Thyroid gland (tissue), 4 donors: ENCODE data around the gene LRP6. TPM values are rescaled to one million over a fixed set of nuclear protein-coding genes. Genes with fewer than 3 reads are reported as not detected.

Source experiments
- DNase-seq, 2 donors: peaks; one replicate each; pipeline ENCODE4 v3.0.0-alpha.2; 2019
- H3K27ac ChIP-seq, 3 donors: fragments of 200-600 bp; sonication (generic); 1 replicate in 2 of 3; 2 replicates in 1 of 3; pipeline ENCODE4 v1.5.1; 2016 to 2019; ENCODE audit warnings: mild to moderate bottlenecking in 1 of 3, moderate library complexity in 1 of 3
- H3K27me3 ChIP-seq: fragments of 200-600 bp; sonication (generic); one replicate; pipeline ENCODE4 v1.5.1; 2019
- H3K36me3 ChIP-seq, 2 donors: fragments of 200-600 bp; sonication (generic); one replicate each; pipeline ENCODE4 v1.5.1; 2016 to 2019
- H3K4me1 ChIP-seq, 2 donors: fragments of 200-600 bp; sonication (generic); one replicate each; pipeline ENCODE4 v1.5.1; 2017 to 2019
- H3K4me3 ChIP-seq, 3 donors: fragments of 200-600 bp; sonication (generic); replicated peaks in 1 of 3; 1 replicate in 2 of 3; 2 replicates in 1 of 3; pipeline ENCODE4 v1.5.1; 2016; ENCODE audit warnings: mild to moderate bottlenecking in 1 of 3
- H3K9me3 ChIP-seq: fragments of 200-600 bp; sonication (generic); one replicate; pipeline ENCODE4 v1.5.1; 2017
- CTCF ChIP-seq, 6 experiments: fragments of 200-600 bp in 3 of 6; fragments of 450-650 bp in 3 of 6; sonication (generic) in 3 of 6; IDR thresholded peaks; one replicate each; pipeline ENCODE4 v1.5.1; 2016 to 2019; ENCODE audit warnings: antibody characterized with exemption in 6 of 6, mild to moderate bottlenecking in 2 of 6, inconsistent platforms in 1 of 6, moderate library complexity in 1 of 6
- POLR2A ChIP-seq, 2 donors: fragments of 450-650 bp; IDR thresholded peaks; one replicate each; pipeline ENCODE4 v1.6.1; 2017; ENCODE audit warnings: antibody characterized with exemption in 2 of 2, mild to moderate bottlenecking in 2 of 2, moderate library complexity in 1 of 2
- WGBS, 2 donors: methylation state at CpG; one replicate each; pipeline ENCODE4 v1.1.5; 2017; 5-methylcytosine and 5-hydroxymethylcytosine counted together
- intact Hi-C: fragments of 100-400 bp; cut with DNase I; formaldehyde crosslinking; loops from one replicate; pipeline ENCODE4 v1.15.1; 2023
- total RNA-seq, 4 donors: library from RNA; depleted of rRNA; stranded (reverse); fragments of >200 nt; gene quantifications; one replicate each; pipeline ENCODE4 v1.2.3, GENCODE V29; 2016

LRP6 gene
- total RNA-seq, 4 donors from 2014 or later: 38.7 to 47.7 (median 42.7) TPM

GRCh38 chr12:12249216-12250050 lies 17.4 kb downstream of the LRP6 start:
- Histone ChIP-seq H3K9me3 (no peaks in the 10 kb centered on the region), H3K27me3 (no peaks in the 10 kb centered on the region), H3K27ac (no peak overlapping the region), H3K36me3 (no peaks in the 10 kb centered on the region), H3K4me3 (no peak overlapping the region), H3K4me1 (peaks cover under 1 to 2% of the 10 kb centered on the region in 2 donors)
- no peak for DNase-seq
- WGBS, 2 donors: 92% methylated on average over 4 of the region's 4 CpGs
- intact Hi-C loops: no loop called here
- TF ChIP-seq POLR2A (IDR thresholded peaks at IDR 0.05) (no peak), CTCF (IDR thresholded peaks at IDR 0.05) (no peak)

- Histone ChIP-seq H3K36me3 (no peaks in the 10 kb centered on the region), H3K27me3 (no peaks in the 10 kb centered on the region), H3K4me3 (no peak overlapping the region), H3K9me3 (no peaks in the 10 kb centered on the region), H3K4me1 (peaks cover 0 to 4% of the 10 kb centered on the region in 2 donors), H3K27ac (no peak overlapping the region)
- no peak for TF ChIP-seq CTCF (IDR thresholded peaks at IDR 0.05)
- TF ChIP-seq POLR2A (IDR thresholded peaks at IDR 0.05): no peak
- DNase-seq: no peak
- intact Hi-C loops: no loop called here
Measured at GRCh38 chr12:12247584-12247983, 19.3 kb downstream of the LRP6 start.

DNA sequence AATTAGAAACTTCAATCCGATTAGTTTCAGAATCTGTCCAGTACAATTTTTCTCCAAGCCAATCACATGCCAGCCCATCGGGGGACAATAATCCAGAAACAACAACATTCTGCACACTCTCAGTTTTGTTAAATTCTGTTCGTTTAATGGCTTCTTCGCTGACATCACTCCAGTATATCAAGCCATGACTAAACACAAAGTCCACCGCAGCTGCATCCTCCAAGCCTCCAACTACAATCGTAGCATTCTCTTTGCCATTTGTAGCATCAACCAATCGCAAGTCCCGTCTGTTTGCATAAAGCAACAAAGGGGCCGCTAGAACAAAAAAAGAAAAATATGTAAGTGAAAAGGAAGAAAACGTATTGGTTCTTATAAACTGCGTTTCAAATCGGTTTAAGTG lies 22.5 kb downstream of the LRP6 start:
- Histone ChIP-seq H3K9me3 (no peaks in the 10 kb centered on the region), H3K4me1 (peaks cover 0 to 9% of the 10 kb centered on the region in 2 donors), H3K27me3 (no peaks in the 10 kb centered on the region), H3K27ac (no peak overlapping the region), H3K4me3 (no peak overlapping the region), H3K36me3 (no peaks in the 10 kb centered on the region)
- no peak for DNase-seq
- 95% methylated on average over 12 of the region's 12 CpGs for WGBS, 2 donors
- intact Hi-C loops: no loop called here
- TF ChIP-seq POLR2A (IDR thresholded peaks at IDR 0.05) (no peak), CTCF (IDR thresholded peaks at IDR 0.05) (no peak)

DNA sequence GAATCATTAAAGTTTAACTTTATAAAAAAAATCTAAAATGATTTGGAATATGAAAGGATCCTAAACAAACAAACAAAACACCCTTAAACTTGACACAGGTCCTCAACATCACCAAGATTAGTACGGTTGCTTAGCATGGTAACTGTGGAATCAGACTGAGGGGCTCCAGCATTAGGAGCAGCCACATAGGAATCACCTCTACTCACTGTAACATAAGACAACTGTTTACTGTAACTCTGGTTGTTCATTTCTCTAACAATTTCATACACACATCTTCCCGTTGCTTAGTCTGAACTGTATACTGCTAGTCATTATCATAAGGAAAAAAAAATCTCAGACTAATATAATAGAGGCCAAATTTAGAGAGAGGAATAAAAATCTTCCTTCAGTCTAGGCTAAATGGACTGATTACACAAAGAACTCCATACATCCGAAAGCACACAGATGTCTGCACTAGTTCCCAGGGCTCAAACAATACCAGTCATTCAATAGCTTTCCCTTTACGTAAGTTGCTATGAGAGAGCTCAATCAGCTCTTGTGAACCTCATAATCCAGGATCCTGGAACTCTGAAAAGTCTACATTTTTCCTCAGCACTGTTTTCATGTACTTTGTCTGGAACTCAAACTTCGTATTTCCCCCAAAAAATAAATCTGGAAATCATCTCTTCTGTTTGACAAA lies 26.0 kb downstream of the LRP6 start:
- Histone ChIP-seq H3K4me3 (no peak overlapping the region), H3K9me3 (no peaks in the 10 kb centered on the region), H3K27me3 (no peaks in the 10 kb centered on the region), H3K36me3 (no peaks in the 10 kb centered on the region), H3K4me1 (peaks cover 0 to 9% of the 10 kb centered on the region in 2 donors), H3K27ac (no peak overlapping the region)
- WGBS, 2 donors: 76 to 83% methylated on average over 5 of the region's 5 CpGs
- intact Hi-C loops: no loop called here
- no peak for TF ChIP-seq CTCF (IDR thresholded peaks at IDR 0.05)
- TF ChIP-seq POLR2A (IDR thresholded peaks at IDR 0.05): no peak
- no peak for DNase-seq

- Histone ChIP-seq H3K27ac (no peak overlapping the region), H3K27me3 (no peaks in the 10 kb centered on the region), H3K4me3 (no peak overlapping the region), H3K36me3 (no peaks in the 10 kb centered on the region), H3K9me3 (no peaks in the 10 kb centered on the region), H3K4me1 (peaks cover 0 to 9% of the 10 kb centered on the region in 2 donors)
- WGBS, 2 donors: 63 to 70% methylated on average over 2 of the region's 2 CpGs
- TF ChIP-seq POLR2A (IDR thresholded peaks at IDR 0.05) (no peak), CTCF (IDR thresholded peaks at IDR 0.05) (no peak)
- intact Hi-C loops: no loop called here
- no peak for DNase-seq
Measured at GRCh38 chr12:12239127-12239526, 27.7 kb downstream of the LRP6 start.
